ENCODE data around the gene NAALADL2. TPM values are rescaled to one million over a fixed set of nuclear protein-coding genes. Genes with fewer than 3 reads are reported as not detected.

Gene NAALADL2
- total RNA-seq, 2 experiments from 2014 or later: 0.30 to 1.2 TPM

DNA sequence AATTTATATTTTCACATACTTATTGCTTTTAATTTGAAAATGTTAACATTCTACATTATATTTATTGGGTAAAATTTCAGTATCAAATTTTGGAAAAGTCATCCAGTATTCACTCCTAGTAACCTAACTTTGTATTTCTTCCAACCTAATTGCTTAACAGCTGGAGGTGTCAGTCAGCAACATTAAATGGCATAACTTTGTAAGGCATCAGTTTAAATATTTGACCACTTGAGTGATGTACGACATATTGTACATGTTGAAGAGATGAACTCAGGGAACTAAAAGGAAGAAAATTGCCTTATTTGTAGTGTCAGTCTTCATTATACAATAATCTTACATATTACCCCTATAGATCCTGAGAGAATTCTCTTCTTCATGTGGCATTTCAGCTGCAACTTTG is 326.8 kb downstream of the NAALADL2 start:
- no peak overlapping the region for H3K4me3 Mint-ChIP-seq
- no peaks in the 10 kb centered on the region for H3K27me3 ChIP-seq (ENCODE audit: control insufficient read depth in 1 of 2, insufficient read depth in 2 of 2, low read length in 2 of 2)
- intact Hi-C loops (cut with DNase I, micrococcal nuclease): no loop called here
- DNase-seq (no peak), ATAC-seq (ENCODE audit: poor library complexity) (no peak)
- TF ChIP-seq, protein P1, sequence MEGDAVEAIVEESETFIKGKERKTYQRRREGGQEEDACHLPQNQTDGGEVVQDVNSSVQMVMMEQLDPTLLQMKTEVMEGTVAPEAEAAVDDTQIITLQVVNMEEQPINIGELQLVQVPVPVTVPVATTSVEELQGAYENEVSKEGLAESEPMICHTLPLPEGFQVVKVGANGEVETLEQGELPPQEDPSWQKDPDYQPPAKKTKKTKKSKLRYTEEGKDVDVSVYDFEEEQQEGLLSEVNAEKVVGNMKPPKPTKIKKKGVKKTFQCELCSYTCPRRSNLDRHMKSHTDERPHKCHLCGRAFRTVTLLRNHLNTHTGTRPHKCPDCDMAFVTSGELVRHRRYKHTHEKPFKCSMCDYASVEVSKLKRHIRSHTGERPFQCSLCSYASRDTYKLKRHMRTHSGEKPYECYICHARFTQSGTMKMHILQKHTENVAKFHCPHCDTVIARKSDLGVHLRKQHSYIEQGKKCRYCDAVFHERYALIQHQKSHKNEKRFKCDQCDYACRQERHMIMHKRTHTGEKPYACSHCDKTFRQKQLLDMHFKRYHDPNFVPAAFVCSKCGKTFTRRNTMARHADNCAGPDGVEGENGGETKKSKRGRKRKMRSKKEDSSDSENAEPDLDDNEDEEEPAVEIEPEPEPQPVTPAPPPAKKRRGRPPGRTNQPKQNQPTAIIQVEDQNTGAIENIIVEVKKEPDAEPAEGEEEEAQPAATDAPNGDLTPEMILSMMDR (IDR thresholded peaks at IDR 0.05): no peak
- ChIA-PET POLR2A (no interaction called here), CTCF (interaction anchor here (0.6 kb wide), 1 partner anchor 72 kb away, joined by 3 read pairs; no protein-coding TSS in a partner anchor)
- peaks cover 0 to 4% of the 10 kb centered on the region in 2 experiments for H3K9me3 ChIP-seq (ENCODE audit: control insufficient read depth in 1 of 2, insufficient read depth in 1 of 2, low read length in 2 of 2)
- no peak overlapping the region for H3K4me3 ChIP-seq (ENCODE audit: low read length)
- H3K27ac ChIP-seq (ENCODE audit: low read depth in 1 of 2, low read length in 2 of 2): no peak overlapping the region
- no peaks in the 10 kb centered on the region for H3K4me1 ChIP-seq (ENCODE audit: insufficient read depth, low read length)
- no peaks in the 10 kb centered on the region for H3K36me3 Mint-ChIP-seq (ENCODE audit: low read depth)
- no peak overlapping the region for H3K27ac Mint-ChIP-seq
- no peaks in the 10 kb centered on the region for H3K27me3 Mint-ChIP-seq
- peaks cover 6% of the 10 kb centered on the region for H3K9me3 Mint-ChIP-seq
- H3K4me1 Mint-ChIP-seq (ENCODE audit: low read depth): no peaks in the 10 kb centered on the region
- no peaks in the 10 kb centered on the region for H3K36me3 ChIP-seq (ENCODE audit: insufficient read depth, low read length)

DNA sequence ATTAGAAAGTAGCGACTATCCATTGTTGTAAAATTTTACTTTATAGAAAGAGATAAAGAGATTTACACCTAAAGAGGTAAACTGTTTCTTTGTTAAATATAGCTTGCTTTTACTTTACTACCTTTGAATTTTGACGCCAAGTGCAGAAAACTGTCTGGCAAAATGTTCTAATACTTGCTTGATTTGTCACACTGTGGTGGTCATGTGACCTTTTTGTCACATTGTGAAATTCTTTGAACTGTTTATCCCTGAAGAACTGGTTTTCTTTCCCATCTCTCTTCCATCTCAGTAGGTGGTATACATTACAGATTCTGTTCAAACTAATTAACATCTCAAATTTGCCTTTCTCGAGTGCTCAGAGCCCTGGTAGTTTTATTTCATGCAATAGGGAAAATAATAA is 327.4 kb downstream of the NAALADL2 start:
- TF ChIP-seq, protein P1 (IDR thresholded peaks at IDR 0.05): no peak
- ATAC-seq (ENCODE audit: poor library complexity): no peak

DNA sequence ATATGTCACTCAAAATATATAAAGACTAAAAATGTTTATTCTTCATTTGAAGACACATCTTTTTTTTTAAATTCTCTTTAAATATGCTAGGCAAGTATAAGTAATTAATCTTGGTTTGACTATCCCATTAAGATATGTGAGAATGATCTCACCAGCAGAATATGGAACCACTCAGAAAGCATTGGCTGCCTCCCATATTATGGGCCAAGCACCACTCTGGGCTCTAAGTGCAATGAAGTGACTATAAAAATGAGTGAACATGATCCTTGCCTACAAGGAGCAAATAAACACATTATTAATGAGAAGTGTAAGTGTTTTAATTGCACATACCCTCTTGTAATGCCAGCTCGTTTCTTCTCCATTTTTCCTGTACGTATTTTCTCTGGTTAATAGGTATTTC is 328.5 kb downstream of the NAALADL2 start:
- Mint-ChIP-seq H3K9me3 (peaks cover 6% of the 10 kb centered on the region), H3K36me3 (ENCODE audit: low read depth) (no peaks in the 10 kb centered on the region), H3K27me3 (no peaks in the 10 kb centered on the region), H3K4me1 (ENCODE audit: low read depth) (no peaks in the 10 kb centered on the region), H3K4me3 (no peak overlapping the region), H3K27ac (no peak overlapping the region)
- no peaks in the 10 kb centered on the region for H3K36me3 ChIP-seq (ENCODE audit: insufficient read depth, low read length)
- intact Hi-C loops (cut with DNase I, micrococcal nuclease): no loop called here
- peaks cover 0 to 4% of the 10 kb centered on the region in 2 experiments for H3K9me3 ChIP-seq (ENCODE audit: control insufficient read depth in 1 of 2, insufficient read depth in 1 of 2, low read length in 2 of 2)
- ChIA-PET CTCF (no interaction called here), POLR2A (no interaction called here)
- H3K4me3 ChIP-seq (ENCODE audit: low read length): no peak overlapping the region
- no peak overlapping the region for H3K27ac ChIP-seq (ENCODE audit: low read depth in 1 of 2, low read length in 2 of 2)
- DNase-seq (no peak), ATAC-seq (ENCODE audit: poor library complexity) (no peak)
- H3K4me1 ChIP-seq (ENCODE audit: insufficient read depth, low read length): no peaks in the 10 kb centered on the region
- H3K27me3 ChIP-seq (ENCODE audit: control insufficient read depth in 1 of 2, insufficient read depth in 2 of 2, low read length in 2 of 2): no peaks in the 10 kb centered on the region
- TF ChIP-seq, protein P1 (IDR thresholded peaks at IDR 0.05): no peak

More for the DNA sequence above, 327.4 kb downstream of the NAALADL2 start:
- no peaks in the 10 kb centered on the region for H3K4me1 ChIP-seq (ENCODE audit: insufficient read depth, low read length)
- POLR2A ChIA-PET: no interaction called here
- H3K4me1 Mint-ChIP-seq (ENCODE audit: low read depth): no peaks in the 10 kb centered on the region
- no peak overlapping the region for H3K4me3 ChIP-seq (ENCODE audit: low read length)
- H3K9me3 ChIP-seq (ENCODE audit: control insufficient read depth in 1 of 2, insufficient read depth in 1 of 2, low read length in 2 of 2): peaks cover 0 to 4% of the 10 kb centered on the region in 2 experiments
- DNase-seq: no peak
- H3K36me3 ChIP-seq (ENCODE audit: insufficient read depth, low read length): no peaks in the 10 kb centered on the region
- no peak overlapping the region for H3K27ac Mint-ChIP-seq
- CTCF ChIA-PET: interaction anchor here (0.6 kb wide), 1 partner anchor 71 kb away, joined by 3 read pairs; no protein-coding TSS in a partner anchor
- H3K27ac ChIP-seq (ENCODE audit: low read depth in 1 of 2, low read length in 2 of 2): no peak overlapping the region
- H3K9me3 Mint-ChIP-seq: peaks cover 6% of the 10 kb centered on the region
- H3K27me3 Mint-ChIP-seq: no peaks in the 10 kb centered on the region
- H3K4me3 Mint-ChIP-seq: no peak overlapping the region
- intact Hi-C loops (cut with DNase I, micrococcal nuclease): no loop called here
- H3K36me3 Mint-ChIP-seq (ENCODE audit: low read depth): no peaks in the 10 kb centered on the region
- H3K27me3 ChIP-seq (ENCODE audit: control insufficient read depth in 1 of 2, insufficient read depth in 2 of 2, low read length in 2 of 2): no peaks in the 10 kb centered on the region

Data from CD4-positive, alpha-beta T cell (primary cell).